Natural killer cell (primary cell): Measurements from ENCODE around the gene SPRED2. TPM values are rescaled to one million over a fixed set of nuclear protein-coding genes. Genes with fewer than 3 reads are reported as not detected.

Source experiments
- ATAC-seq, 3 donors: fragments of 150-1000 bp in 2 of 3; fragments of 200-7000 bp in 1 of 3; cut with Tn5 transposase; 1 replicate in 1 of 3; 2 replicates in 2 of 3; pipeline ENCODE4 v1.10.0; 2021; ENCODE audit warnings: mild to moderate bottlenecking in 2 of 3, moderate library complexity in 2 of 3
- DNase-seq, 2 donors: peaks; one replicate each; pipeline versions ENCODE4 v3.0.0 to v3.0.0-alpha.2; 2013 to 2021; ENCODE audit warnings: mixed read lengths in 1 of 2
- H3K27ac ChIP-seq: one replicate; pipeline ENCODE4 v1.5.1; 2013; ENCODE audit warnings: mild to moderate bottlenecking, low read length
- H3K27me3 ChIP-seq: one replicate; pipeline ENCODE4 v1.6.1; 2013; ENCODE audit warnings: low read length; ENCODE audit not compliant: control insufficient read depth, insufficient read depth
- H3K36me3 ChIP-seq: one replicate; pipeline ENCODE4 v1.6.1; 2013; ENCODE audit warnings: low read length; ENCODE audit not compliant: control insufficient read depth, insufficient read depth
- H3K4me1 ChIP-seq: one replicate; pipeline ENCODE4 v1.6.1; 2013; ENCODE audit warnings: low read length; ENCODE audit not compliant: control insufficient read depth, insufficient read depth
- H3K4me3 ChIP-seq: one replicate; pipeline ENCODE4 v1.5.1; 2013; ENCODE audit warnings: low read length
- H3K9me3 ChIP-seq: one replicate; pipeline ENCODE4 v1.6.1; 2013; ENCODE audit warnings: low read length; ENCODE audit not compliant: control insufficient read depth, insufficient read depth
- H3K27ac Mint-ChIP-seq, 2 donors: one replicate each; pipeline ENCODE4 v1.8.0; 2022; ENCODE audit warnings: mild to moderate bottlenecking in 2 of 2, mixed read lengths in 2 of 2, moderate library complexity in 1 of 2
- H3K27me3 Mint-ChIP-seq, 2 donors: one replicate each; pipeline ENCODE4 v1.8.0; 2022; ENCODE audit warnings: low read depth in 2 of 2, mixed read lengths in 2 of 2
- H3K36me3 Mint-ChIP-seq: one replicate; pipeline ENCODE4 v1.8.0; 2022; ENCODE audit warnings: mixed read lengths
- H3K4me1 Mint-ChIP-seq, 2 donors: one replicate each; pipeline ENCODE4 v1.8.0; 2022; ENCODE audit warnings: mixed read lengths in 2 of 2
- H3K4me3 Mint-ChIP-seq: one replicate; pipeline ENCODE4 v1.8.0; 2022; ENCODE audit warnings: mild to moderate bottlenecking, moderate library complexity, mixed read lengths
- H3K9me3 Mint-ChIP-seq, 2 donors: one replicate each; pipeline ENCODE4 v1.8.0; 2022; ENCODE audit warnings: mixed read lengths in 2 of 2
- CTCF ChIP-seq: fragments of 200-600 bp; IDR thresholded peaks from one replicate; pipeline ENCODE4 v1.8.0; 2022; ENCODE audit warnings: antibody characterized with exemption
- WGBS: methylation state at CpG from one replicate; pipeline ENCODE4 v1.1.7; 2013; ENCODE audit warnings: missing lambda C conversion rate; ENCODE audit not compliant: insufficient coverage; 5-methylcytosine and 5-hydroxymethylcytosine counted together
- intact Hi-C: fragments of 100-400 bp; cut with micrococcal nuclease; formaldehyde crosslinking; loops from one replicate; pipeline ENCODE4 v1.14.2; 2022
- total RNA-seq, 4 donors: library from RNA; stranded (reverse); fragments of 120-200 nt in 1 of 4; gene quantifications; one replicate each; pipeline versions ENCODE4 v1.2.3 to v1.2.4, GENCODE V29; 2013 to 2022

SPRED2 gene
- total RNA-seq, 3 donors from 2014 or later (not counting 1 experiment from before 2014, with no cell fraction given) = 3.8 to 8.6 (median 8.3) TPM

- no peaks in the 10 kb centered on the region for H3K27me3 ChIP-seq
- H3K9me3 ChIP-seq = no peaks in the 10 kb centered on the region
- Mint-ChIP-seq H3K9me3 (no peaks in the 10 kb centered on the region), H3K36me3 (no peaks in the 10 kb centered on the region), H3K4me1 (peaks cover 0 to 6% of the 10 kb centered on the region in 2 donors), H3K4me3 (no peak overlapping the region), H3K27me3 (no peaks in the 10 kb centered on the region), H3K27ac (no peak overlapping the region)
- H3K4me1 ChIP-seq = no peaks in the 10 kb centered on the region
- H3K27ac ChIP-seq = no peak overlapping the region
- no peak for TF ChIP-seq CTCF
- H3K4me3 ChIP-seq = no peak overlapping the region
- no peak for ATAC-seq
- intact Hi-C loops = no loop called here
- H3K36me3 ChIP-seq = no peaks in the 10 kb centered on the region
- DNase-seq = no peak
- WGBS = 81% methylated on average over 3 of the region's 6 CpGs
Measured at GRCh38 chr2:65360441-65360840, 72.0 kb downstream of the SPRED2 start.

GRCh38 chr2:65358678-65359400 is 73.6 kb downstream of the SPRED2 start:
- ATAC-seq (no peak), DNase-seq (no peak)
- Histone ChIP-seq H3K27ac (no peak overlapping the region), H3K36me3 (no peaks in the 10 kb centered on the region), H3K9me3 (no peaks in the 10 kb centered on the region), H3K4me3 (no peak overlapping the region), H3K4me1 (no peaks in the 10 kb centered on the region), H3K27me3 (no peaks in the 10 kb centered on the region)
- H3K27ac Mint-ChIP-seq = no peak overlapping the region
- H3K36me3 Mint-ChIP-seq = no peaks in the 10 kb centered on the region
- no peak for TF ChIP-seq CTCF
- peaks cover 0 to 6% of the 10 kb centered on the region in 2 donors for H3K4me1 Mint-ChIP-seq
- no peaks in the 10 kb centered on the region for H3K9me3 Mint-ChIP-seq
- intact Hi-C loops = no loop called here
- no peaks in the 10 kb centered on the region for H3K27me3 Mint-ChIP-seq
- WGBS = 92% methylated on average over 6 of the region's 7 CpGs
- no peak overlapping the region for H3K4me3 Mint-ChIP-seq

GRCh38 chr2:65357959-65358294 is 74.5 kb downstream of the SPRED2 start:
- H3K36me3 ChIP-seq = no peaks in the 10 kb centered on the region
- H3K4me3 ChIP-seq = no peak overlapping the region
- intact Hi-C loops = no loop called here
- H3K27ac ChIP-seq = no peak overlapping the region
- ATAC-seq (no peak), DNase-seq (no peak)
- no peaks in the 10 kb centered on the region for H3K9me3 ChIP-seq
- H3K27me3 ChIP-seq = no peaks in the 10 kb centered on the region
- TF ChIP-seq CTCF = no peak
- H3K36me3 Mint-ChIP-seq = no peaks in the 10 kb centered on the region
- H3K27ac Mint-ChIP-seq = no peak overlapping the region
- no peaks in the 10 kb centered on the region for H3K4me1 ChIP-seq
- H3K9me3 Mint-ChIP-seq = no peaks in the 10 kb centered on the region
- no peaks in the 10 kb centered on the region for H3K27me3 Mint-ChIP-seq
- H3K4me1 Mint-ChIP-seq = peaks cover 0 to 6% of the 10 kb centered on the region in 2 donors
- H3K4me3 Mint-ChIP-seq = no peak overlapping the region
